WTC11 (cell line): Measurements from ENCODE around the gene XPR1. TPM values are rescaled to one million over a fixed set of nuclear protein-coding genes. Genes with fewer than 3 reads are reported as not detected.

ENCODE experiments used
- ATAC-seq: fragments of 200-7000 bp; cut with Tn5 transposase; 2 replicates; pipeline ENCODE4 v1.10.0; 2021; ENCODE audit warnings: mild to moderate bottlenecking, moderate library complexity
- CTCF ChIA-PET: fragments of 300-600 bp; sonication (Branson Sonifier 250); formaldehyde crosslinking; loops from one replicate; lab custom pipeline; 2021; ENCODE audit warnings: antibody characterized with exemption; lab: Charles Lee
- POLR2A ChIA-PET: fragments of 350-600 bp; sonication (Branson Sonifier 250); formaldehyde crosslinking; loops from one replicate; lab custom pipeline; 2021; ENCODE audit warnings: antibody characterized with exemption; lab: Charles Lee
- DNase-seq: peaks from one replicate; pipeline ENCODE4 v3.0.0; 2021; ENCODE audit warnings: low spot score
- H3K27ac Mint-ChIP-seq: 2 replicates; pipeline ENCODE4 v1.8.0; 2021; ENCODE audit warnings: mixed read lengths
- H3K27me3 Mint-ChIP-seq: 2 replicates; pipeline ENCODE4 v1.8.0; 2021; ENCODE audit warnings: low read depth, mild to moderate bottlenecking, moderate library complexity, mixed read lengths
- H3K36me3 Mint-ChIP-seq: 2 replicates; pipeline ENCODE4 v1.8.0; 2021; ENCODE audit warnings: mixed read lengths
- H3K4me1 Mint-ChIP-seq: 2 replicates; pipeline ENCODE4 v1.8.0; 2022; ENCODE audit warnings: mixed read lengths
- H3K4me3 Mint-ChIP-seq: 2 replicates; pipeline ENCODE4 v1.8.0; 2021; ENCODE audit warnings: mild to moderate bottlenecking, moderate library complexity, mixed read lengths
- H3K9me3 Mint-ChIP-seq: 2 replicates; pipeline ENCODE4 v1.8.0; 2021; ENCODE audit warnings: mixed read lengths
- AR ChIP-seq: fragments of 250-450 bp; sonication (Bioruptor Pico); IDR thresholded peaks from 2 replicates; pipeline ENCODE4 v1.9.0; 2021; ENCODE audit warnings: mild to moderate bottlenecking
- ATF1 ChIP-seq: sonication (generic); formaldehyde crosslinking; IDR thresholded peaks from 2 replicates; pipeline ENCODE4 v1.8.1; 2023; ENCODE audit warnings: mild to moderate bottlenecking, moderate library complexity, missing genetic modification reagents
- CREM ChIP-seq: sonication (generic); formaldehyde crosslinking; IDR thresholded peaks from 2 replicates; pipeline ENCODE4 v1.8.1; 2022; ENCODE audit warnings: mild to moderate bottlenecking, missing genetic modification reagents, moderate library complexity
- EMX1 ChIP-seq: fragments of 250-450 bp; sonication (Bioruptor Pico); IDR thresholded peaks from 2 replicates; pipeline ENCODE4 v1.8.0; 2021; ENCODE audit warnings: mild to moderate bottlenecking
- FOXJ3 ChIP-seq: sonication (generic); formaldehyde crosslinking; IDR thresholded peaks from 2 replicates; pipeline ENCODE4 v1.9.0; 2021; ENCODE audit warnings: missing genetic modification reagents, mild to moderate bottlenecking, borderline replicate concordance
- GABPB1 ChIP-seq: sonication (generic); formaldehyde crosslinking; IDR thresholded peaks from 2 replicates; pipeline ENCODE4 v1.8.1; 2023; ENCODE audit warnings: mild to moderate bottlenecking, missing genetic modification reagents
- HMGXB4 ChIP-seq: sonication (generic); formaldehyde crosslinking; IDR thresholded peaks from 2 replicates; pipeline ENCODE4 v1.8.1; 2023; ENCODE audit warnings: mild to moderate bottlenecking, moderate library complexity, missing genetic modification reagents
- TEAD1 ChIP-seq: sonication (generic); formaldehyde crosslinking; IDR thresholded peaks from 2 replicates; pipeline ENCODE4 v1.8.0; 2022; ENCODE audit warnings: mild to moderate bottlenecking, missing genetic modification reagents
- ZMAT4 ChIP-seq: fragments of 250-450 bp; sonication (Bioruptor Pico); IDR thresholded peaks from 2 replicates; pipeline ENCODE4 v1.9.0; 2021; ENCODE audit warnings: mild to moderate bottlenecking
- ZNF263 ChIP-seq: sonication (generic); formaldehyde crosslinking; IDR thresholded peaks from 2 replicates; pipeline ENCODE4 v1.8.1; 2022; ENCODE audit warnings: low read depth, mild to moderate bottlenecking, moderate library complexity, missing genetic modification reagents
- ZNF317 ChIP-seq: sonication (generic); formaldehyde crosslinking; IDR thresholded peaks from 2 replicates; pipeline ENCODE4 v1.8.1; 2023; ENCODE audit warnings: low read depth, mild to moderate bottlenecking, moderate library complexity, missing genetic modification reagents, borderline replicate concordance
- ZNF396 ChIP-seq: fragments of 250-450 bp; sonication (Bioruptor Pico); IDR thresholded peaks from 2 replicates; pipeline ENCODE4 v1.8.0; 2021; ENCODE audit warnings: mild to moderate bottlenecking, moderate library complexity, borderline replicate concordance
- ZNF416 ChIP-seq: fragments of 250-450 bp; sonication (Bioruptor Pico); IDR thresholded peaks from 2 replicates; pipeline ENCODE4 v1.9.0; 2021; ENCODE audit warnings: mild to moderate bottlenecking, inconsistent platforms
- total RNA-seq: library from RNA; stranded (reverse); gene quantifications from 3 replicates; pipeline ENCODE4 v1.2.3, GENCODE V29; 2021
- TF ChIP-seq, protein P1 (sequence below): sonication (generic); formaldehyde crosslinking; IDR thresholded peaks from 2 replicates; pipeline ENCODE4 v1.8.1; 2023; ENCODE audit warnings: mild to moderate bottlenecking, missing genetic modification reagents

Gene XPR1
- total RNA-seq, 1 experiment from 2014 or later, result 34.6 TPM

DNA sequence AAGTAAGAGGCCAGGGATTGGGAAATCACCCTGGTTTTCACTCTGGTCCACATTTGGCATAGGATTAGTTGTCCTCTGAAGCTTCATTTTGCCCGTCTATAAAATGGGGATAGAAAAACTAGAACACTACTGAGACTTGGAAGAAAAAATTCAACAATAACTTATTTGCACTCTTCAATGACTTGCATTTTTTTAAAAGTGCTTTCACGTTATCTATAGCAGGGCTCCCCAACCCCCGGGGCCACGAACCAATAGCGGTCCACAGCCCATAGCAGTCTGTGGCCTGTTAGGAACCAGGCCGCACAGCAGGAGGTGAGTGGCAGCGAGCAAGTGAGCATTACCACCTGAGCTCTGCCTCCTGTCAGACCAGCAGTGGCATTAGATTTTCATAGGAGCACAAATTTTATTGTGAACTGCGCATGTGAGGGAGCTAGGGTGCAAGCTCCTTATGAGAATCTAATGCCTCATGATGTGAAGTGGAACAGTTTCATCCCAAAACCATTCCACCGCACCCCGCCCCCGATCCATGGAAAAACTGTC lies 283.7 kb downstream of the XPR1 start (continued):
- TF ChIP-seq AR (no peak), ATF1 (CRISPR knock-in tag) (no peak)

DNA sequence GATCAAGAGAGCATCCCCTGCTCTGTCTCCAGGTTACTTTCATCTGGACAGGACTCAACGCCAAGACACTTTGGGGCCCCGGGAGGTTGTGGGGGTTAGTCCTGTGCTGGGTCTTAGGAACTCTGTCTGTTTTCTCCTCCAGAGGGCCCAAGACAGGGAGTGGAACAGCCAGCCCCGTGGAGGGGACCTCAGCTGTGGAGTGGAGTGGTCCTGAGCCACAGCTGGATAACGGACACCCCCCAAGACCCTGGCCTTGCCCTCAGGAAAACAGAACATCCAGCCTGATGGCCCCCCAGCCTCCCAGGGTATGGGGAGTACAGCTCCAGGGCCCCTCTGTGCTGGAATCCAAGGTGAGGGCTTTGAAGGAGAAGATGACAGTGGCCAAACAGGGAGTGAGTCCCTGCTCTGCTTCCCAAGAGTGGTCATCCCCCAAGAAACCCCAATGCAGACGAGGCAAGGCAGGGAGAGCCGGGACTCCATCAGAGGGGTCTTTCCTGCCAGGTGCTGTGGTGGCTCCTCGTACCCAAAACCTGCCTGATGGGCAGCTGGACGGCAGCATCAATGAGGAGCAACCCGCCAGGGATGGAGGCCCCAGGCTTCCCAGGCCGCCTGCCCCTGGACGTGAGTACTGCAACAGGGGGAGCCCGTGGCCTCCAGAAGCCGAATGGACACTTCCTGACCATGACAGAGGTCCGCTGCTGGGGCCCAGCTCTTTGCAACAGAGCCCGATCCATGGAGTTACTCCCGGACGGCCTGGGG lies 284.4 kb downstream of the XPR1 start:
- no peaks in the 10 kb centered on the region for H3K36me3 Mint-ChIP-seq
- TF ChIP-seq EMX1 (CRISPR knock-in tag), result no peak
- TF ChIP-seq AR, result no peak
- no peak for TF ChIP-seq ZNF396
- no peak for TF ChIP-seq ZNF317 (CRISPR knock-in tag)
- no peak for TF ChIP-seq TEAD1
- TF ChIP-seq ZMAT4 (CRISPR knock-in tag), result no peak
- TF ChIP-seq GABPB1 (CRISPR knock-in tag), result no peak
- TF ChIP-seq CREM (CRISPR knock-in tag), result no peak
- TF ChIP-seq FOXJ3 (CRISPR knock-in tag), result no peak
- no peak for TF ChIP-seq HMGXB4 (CRISPR knock-in tag)
- TF ChIP-seq ATF1 (CRISPR knock-in tag), result no peak
- TF ChIP-seq ZNF416 (CRISPR knock-in tag), result no peak
- TF ChIP-seq, protein P1, sequence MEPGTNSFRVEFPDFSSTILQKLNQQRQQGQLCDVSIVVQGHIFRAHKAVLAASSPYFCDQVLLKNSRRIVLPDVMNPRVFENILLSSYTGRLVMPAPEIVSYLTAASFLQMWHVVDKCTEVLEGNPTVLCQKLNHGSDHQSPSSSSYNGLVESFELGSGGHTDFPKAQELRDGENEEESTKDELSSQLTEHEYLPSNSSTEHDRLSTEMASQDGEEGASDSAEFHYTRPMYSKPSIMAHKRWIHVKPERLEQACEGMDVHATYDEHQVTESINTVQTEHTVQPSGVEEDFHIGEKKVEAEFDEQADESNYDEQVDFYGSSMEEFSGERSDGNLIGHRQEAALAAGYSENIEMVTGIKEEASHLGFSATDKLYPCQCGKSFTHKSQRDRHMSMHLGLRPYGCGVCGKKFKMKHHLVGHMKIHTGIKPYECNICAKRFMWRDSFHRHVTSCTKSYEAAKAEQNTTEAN (CRISPR knock-in tag), result no peak
- TF ChIP-seq ZNF263 (CRISPR knock-in tag), result no peak
- TF ChIP-seq, all 79 proteins: peak for 0
- ChIA-PET POLR2A (no interaction called here), CTCF (interaction anchor here (1.1 to 3.5 kb wide), 3 partner anchors 10 to 401 kb away, joined by 3 to 42 read pairs (median 5); no protein-coding TSS in a partner anchor)
- Mint-ChIP-seq H3K9me3 (no peaks in the 10 kb centered on the region), H3K4me1 (peaks cover 28% of the 10 kb centered on the region), H3K27ac (no peak overlapping the region), H3K4me3 (no peak overlapping the region), H3K27me3 (peaks cover 31% of the 10 kb centered on the region)
- DNase-seq (no peak), ATAC-seq (no peak)
